Measurements from ENCODE around the gene ANKRD36B.
"Not testable (repeated sequence)": the region's sequence is repeated elsewhere in the genome, so short reads cannot be mapped to it uniquely, and the experiment has no call there.

The ANKRD36B gene

DNA sequence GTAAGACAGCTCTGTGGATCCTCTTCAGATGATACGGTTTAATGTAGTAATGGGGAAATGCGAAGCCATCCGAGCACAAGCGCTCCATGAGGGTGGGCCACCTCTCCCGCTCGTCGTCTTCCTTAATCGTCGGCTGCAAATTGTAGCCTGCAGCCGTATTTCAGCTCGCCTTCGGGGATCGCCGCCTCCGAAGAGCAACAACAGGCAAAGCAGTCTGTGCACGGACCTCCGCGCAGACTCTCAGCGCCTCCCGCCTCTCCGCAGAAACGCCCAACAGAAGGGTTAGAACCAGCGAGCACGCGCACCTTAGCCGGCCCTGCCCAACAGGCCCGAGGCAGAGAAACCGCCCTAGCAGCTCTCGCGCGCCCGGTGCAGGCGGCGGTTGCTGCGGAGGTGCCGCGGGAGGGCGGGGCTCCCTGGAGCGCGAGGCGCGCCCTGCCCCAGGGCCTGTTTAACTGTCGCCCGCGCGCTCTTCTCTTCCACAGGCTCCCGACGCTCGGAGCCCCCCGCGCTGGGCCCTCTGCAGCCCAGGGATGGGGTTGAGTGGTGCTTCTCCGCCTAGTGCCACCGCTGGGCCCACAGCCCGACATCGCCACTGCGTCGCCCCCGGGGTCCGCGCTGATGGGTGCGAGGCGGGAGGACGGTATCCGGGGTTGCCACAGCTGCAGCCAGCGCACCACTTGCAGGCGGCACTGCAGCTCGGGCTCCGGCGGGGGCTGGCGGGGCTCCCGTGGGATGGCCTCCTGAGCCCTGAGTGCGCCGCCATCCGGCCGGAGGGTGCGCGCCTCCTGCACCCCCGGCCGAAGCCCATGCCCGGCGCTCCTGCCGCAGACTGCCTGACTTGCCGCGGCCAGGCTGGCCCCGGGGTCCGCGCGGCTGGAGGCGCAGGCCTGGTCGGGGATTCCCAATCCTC, at the start of gene ANKRD36B:
TSS of gene ANKRD36B (minus strand) at position 280 of the 913 bp plus-strand sequence. CDS start at position 88, 192 bp downstream.
- not testable (repeated sequence) for H3K9me3 ChIP-seq (ENCODE audit: insufficient read depth, low read length); H4K20me1 ChIP-seq (ENCODE audit: low read depth, low read length); H3F3A ChIP-seq (ENCODE audit: insufficient read depth); H3K9me2 ChIP-seq (replicated peaks; ENCODE audit: insufficient read depth, low read length); H3K27me3 ChIP-seq (ENCODE audit: low read length); H3K79me2 ChIP-seq (ENCODE audit: insufficient read depth, low read length); H3K36me3 ChIP-seq (ENCODE audit: low read length)
- peak within 1 kb of the TSS; percentile 96 for H2AFZ ChIP-seq (ENCODE audit: low read depth, low read length, severe bottlenecking)
- H3K27ac ChIP-seq (ENCODE audit: low read depth, low read length), result peak within 1 kb of the TSS; percentile 85
- H3K4me3 ChIP-seq (ENCODE audit: insufficient read depth, low read length, poor library complexity, severe bottlenecking), result peak within 1 kb of the TSS; percentile 57
- H3K9ac ChIP-seq (ENCODE audit: low read length), result peak within 1 kb of the TSS; percentile 68
- H3K4me2 ChIP-seq (ENCODE audit: low read depth, low read length, poor library complexity, severe bottlenecking), result peak within 1 kb of the TSS; percentile 90

DNA sequence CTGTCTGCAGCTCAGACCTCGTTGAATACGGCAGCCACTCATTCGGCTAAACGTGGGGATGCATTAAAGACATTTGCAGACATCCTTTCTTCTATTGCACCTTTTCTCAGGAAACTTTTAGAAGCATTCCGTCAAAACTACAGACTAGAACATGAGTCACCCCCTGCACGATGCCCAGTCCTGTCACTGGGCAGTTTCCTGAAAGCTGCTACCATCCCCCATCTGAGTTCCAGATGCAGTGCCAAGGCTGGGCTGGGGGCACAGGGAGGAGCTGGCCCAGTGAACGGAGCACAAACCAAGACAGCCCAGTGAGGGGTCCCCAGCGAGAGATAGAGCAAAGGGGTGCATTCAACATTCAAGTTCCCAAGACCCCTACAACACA, 36.4 kb upstream of the ANKRD36B start:
- H3K79me2 ChIP-seq (ENCODE audit: insufficient read depth, low read length); H3K36me3 ChIP-seq (ENCODE audit: low read length); H3K4me2 ChIP-seq (ENCODE audit: low read depth, low read length, poor library complexity, severe bottlenecking): not testable (repeated sequence)

DNA sequence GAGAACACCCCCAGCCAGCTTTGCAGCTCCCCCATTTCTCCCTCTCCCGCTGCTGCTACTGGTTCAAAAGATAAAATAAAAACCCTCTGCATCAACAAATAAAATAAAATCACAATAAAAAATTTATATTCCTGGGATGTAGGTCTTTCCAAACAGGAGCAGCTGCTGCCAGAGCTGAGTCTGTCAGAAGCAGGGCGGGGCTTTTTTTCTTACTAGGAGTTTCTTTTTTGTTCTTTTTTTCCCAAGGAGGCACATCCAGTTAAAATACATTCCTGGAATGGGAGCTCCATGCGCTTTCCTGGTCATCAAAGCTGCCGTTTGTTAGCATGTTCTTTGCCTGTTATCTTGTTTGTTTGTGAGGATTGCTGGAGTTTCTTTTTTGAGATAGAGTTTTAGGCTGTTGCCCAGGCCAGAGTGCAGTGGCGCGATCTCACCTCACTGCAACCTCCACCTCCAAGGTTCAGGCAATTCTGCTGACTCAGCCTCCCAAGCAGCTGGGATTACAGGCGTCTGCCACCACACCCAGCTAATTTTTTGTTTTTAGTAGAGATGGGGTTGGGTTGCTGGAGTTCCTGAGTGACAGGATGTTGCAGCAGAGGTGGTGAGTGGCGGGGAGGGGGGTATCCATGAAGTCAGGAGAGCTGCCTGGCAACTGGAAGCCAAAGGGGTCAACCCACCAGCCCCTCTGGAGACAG, 35.8 kb upstream of the ANKRD36B start:
- not testable (repeated sequence) for H3K27me3 ChIP-seq (ENCODE audit: low read length); H3K9me2 ChIP-seq (replicated peaks; ENCODE audit: insufficient read depth, low read length); H3K79me2 ChIP-seq (ENCODE audit: insufficient read depth, low read length); H3K4me2 ChIP-seq (ENCODE audit: low read depth, low read length, poor library complexity, severe bottlenecking); H4K20me1 ChIP-seq (ENCODE audit: low read depth, low read length); H2AFZ ChIP-seq (ENCODE audit: low read depth, low read length, severe bottlenecking); H3K9ac ChIP-seq (ENCODE audit: low read length); H3K36me3 ChIP-seq (ENCODE audit: low read length); H3K9me3 ChIP-seq (ENCODE audit: insufficient read depth, low read length); H3K4me3 ChIP-seq (ENCODE audit: insufficient read depth, low read length, poor library complexity, severe bottlenecking); H3F3A ChIP-seq (ENCODE audit: insufficient read depth); H3K27ac ChIP-seq (ENCODE audit: low read depth, low read length)

More for the DNA sequence above, 36.4 kb upstream of the ANKRD36B start:
- H3K27ac ChIP-seq (ENCODE audit: low read depth, low read length); H3F3A ChIP-seq (ENCODE audit: insufficient read depth); H3K9me3 ChIP-seq (ENCODE audit: insufficient read depth, low read length); H2AFZ ChIP-seq (ENCODE audit: low read depth, low read length, severe bottlenecking); H3K9me2 ChIP-seq (replicated peaks; ENCODE audit: insufficient read depth, low read length); H4K20me1 ChIP-seq (ENCODE audit: low read depth, low read length); H3K27me3 ChIP-seq (ENCODE audit: low read length); H3K4me3 ChIP-seq (ENCODE audit: insufficient read depth, low read length, poor library complexity, severe bottlenecking); H3K9ac ChIP-seq (ENCODE audit: low read length): not testable (repeated sequence)

DNA sequence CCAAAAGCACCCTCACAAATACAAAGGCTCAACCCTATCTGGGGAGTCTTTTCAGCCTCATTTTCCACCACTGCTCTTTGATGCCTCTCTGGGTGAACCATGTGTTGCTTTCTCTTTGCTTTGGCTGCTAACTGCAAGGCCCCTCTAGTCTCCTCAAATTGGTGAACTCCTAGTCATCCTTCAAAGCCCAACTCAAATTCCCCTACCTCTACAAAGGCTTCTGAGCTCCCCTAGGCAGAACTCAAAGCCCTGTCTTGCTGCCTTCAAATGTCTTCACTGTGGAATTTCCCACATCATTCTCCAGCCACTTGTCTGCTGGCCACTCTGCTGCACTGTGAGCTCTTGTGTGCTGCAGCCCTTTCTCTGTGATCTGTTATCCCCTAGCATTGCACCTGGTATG, 33.3 kb upstream of the ANKRD36B start:
- not testable (repeated sequence) for H3K79me2 ChIP-seq (ENCODE audit: insufficient read depth, low read length); H3K4me3 ChIP-seq (ENCODE audit: insufficient read depth, low read length, poor library complexity, severe bottlenecking); H3F3A ChIP-seq (ENCODE audit: insufficient read depth); H3K27me3 ChIP-seq (ENCODE audit: low read length); H3K9me3 ChIP-seq (ENCODE audit: insufficient read depth, low read length); H3K9ac ChIP-seq (ENCODE audit: low read length); H4K20me1 ChIP-seq (ENCODE audit: low read depth, low read length); H2AFZ ChIP-seq (ENCODE audit: low read depth, low read length, severe bottlenecking); H3K36me3 ChIP-seq (ENCODE audit: low read length); H3K4me2 ChIP-seq (ENCODE audit: low read depth, low read length, poor library complexity, severe bottlenecking); H3K27ac ChIP-seq (ENCODE audit: low read depth, low read length); H3K9me2 ChIP-seq (replicated peaks; ENCODE audit: insufficient read depth, low read length)

DNA sequence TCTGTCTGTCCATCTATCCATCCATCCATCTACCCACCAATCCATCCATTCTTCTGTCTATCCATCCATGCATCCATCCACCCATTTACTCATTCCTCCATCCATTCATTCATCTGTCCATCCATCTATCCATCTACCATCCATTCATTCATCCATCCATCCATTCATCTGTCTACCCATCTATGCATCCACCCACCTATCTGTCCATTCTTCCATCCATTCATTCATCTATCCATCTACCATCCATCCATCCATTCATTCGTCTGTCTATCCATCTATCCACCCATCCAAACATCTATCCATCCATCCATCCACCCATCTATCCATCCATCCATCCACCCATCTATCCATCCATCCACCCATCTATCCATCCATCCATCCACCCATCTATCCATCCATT, 30.8 kb upstream of the ANKRD36B start:
- H3K4me3 ChIP-seq (ENCODE audit: insufficient read depth, low read length, poor library complexity, severe bottlenecking), result not testable (repeated sequence)

DNA sequence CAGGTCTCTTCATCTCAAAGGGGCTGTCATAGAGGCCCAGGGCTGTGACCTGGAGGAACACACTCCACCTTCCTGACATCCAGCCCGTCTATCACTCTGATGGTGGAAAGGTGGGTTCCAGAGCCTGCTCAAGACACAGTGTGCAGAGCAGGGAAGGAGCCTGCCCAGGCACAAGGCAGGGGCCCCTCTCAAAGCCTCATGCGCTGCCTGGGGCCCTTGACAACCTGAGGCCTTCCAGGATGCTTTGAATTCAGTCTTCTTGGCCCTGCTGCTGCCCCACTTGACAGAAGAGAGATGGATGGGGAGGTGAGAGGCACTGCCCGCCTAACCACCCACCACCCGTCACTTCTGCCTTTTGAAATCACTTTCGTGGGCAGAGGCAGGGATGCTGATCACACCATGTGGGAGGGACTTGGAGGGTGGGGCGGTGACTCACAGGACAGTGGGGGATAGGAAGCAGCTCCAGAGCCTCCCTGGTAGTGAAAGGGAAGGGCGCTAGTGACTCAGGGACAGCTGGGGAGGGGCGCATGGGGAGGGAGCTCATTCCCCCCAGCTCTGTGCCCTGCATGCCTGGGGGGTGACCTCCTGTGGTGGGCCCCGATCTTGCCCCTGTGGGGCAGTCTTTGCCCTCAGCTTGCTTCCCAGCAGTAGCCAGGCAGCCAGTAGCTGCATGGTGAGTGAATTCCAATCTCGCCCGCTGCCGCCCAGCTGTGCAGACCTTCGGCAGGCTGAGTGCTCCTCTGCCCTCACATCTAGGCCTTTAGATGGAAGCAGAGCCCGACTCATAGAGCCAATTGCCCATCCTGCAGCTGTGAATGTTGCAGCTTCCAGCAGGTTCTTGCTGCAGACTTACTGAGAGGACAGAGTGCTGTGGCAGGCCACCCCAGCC, 29.5 kb upstream of the ANKRD36B start:
- H3K4me3 ChIP-seq (ENCODE audit: insufficient read depth, low read length, poor library complexity, severe bottlenecking); H2AFZ ChIP-seq (ENCODE audit: low read depth, low read length, severe bottlenecking); H3K79me2 ChIP-seq (ENCODE audit: insufficient read depth, low read length): not testable (repeated sequence)

More for the DNA sequence above, 30.8 kb upstream of the ANKRD36B start:
- not testable (repeated sequence) for H3K9ac ChIP-seq (ENCODE audit: low read length); H3K79me2 ChIP-seq (ENCODE audit: insufficient read depth, low read length); H3K27me3 ChIP-seq (ENCODE audit: low read length); H3K4me2 ChIP-seq (ENCODE audit: low read depth, low read length, poor library complexity, severe bottlenecking); H3F3A ChIP-seq (ENCODE audit: insufficient read depth); H3K36me3 ChIP-seq (ENCODE audit: low read length); H3K9me3 ChIP-seq (ENCODE audit: insufficient read depth, low read length); H3K9me2 ChIP-seq (replicated peaks; ENCODE audit: insufficient read depth, low read length); H4K20me1 ChIP-seq (ENCODE audit: low read depth, low read length); H2AFZ ChIP-seq (ENCODE audit: low read depth, low read length, severe bottlenecking); H3K27ac ChIP-seq (ENCODE audit: low read depth, low read length)

More for the DNA sequence above, 29.5 kb upstream of the ANKRD36B start:
- not testable (repeated sequence) for H3F3A ChIP-seq (ENCODE audit: insufficient read depth); H3K9me2 ChIP-seq (replicated peaks; ENCODE audit: insufficient read depth, low read length); H3K27ac ChIP-seq (ENCODE audit: low read depth, low read length); H3K9ac ChIP-seq (ENCODE audit: low read length); H3K36me3 ChIP-seq (ENCODE audit: low read length); H3K4me2 ChIP-seq (ENCODE audit: low read depth, low read length, poor library complexity, severe bottlenecking); H4K20me1 ChIP-seq (ENCODE audit: low read depth, low read length); H3K9me3 ChIP-seq (ENCODE audit: insufficient read depth, low read length); H3K27me3 ChIP-seq (ENCODE audit: low read length)

Measured in SU-DHL-6 (cell line).